DND-41 (cell line): ENCODE data around the gene SLC5A1.
"Not testable (repeated sequence)": the region's sequence is repeated elsewhere in the genome, so short reads cannot be mapped to it uniquely, and the experiment has no call there.

Experiments
- ATAC-seq: fragments of 200-7000 bp; cut with Tn5 transposase; 3 replicates; pipeline ENCODE4 v1.9.1; 2021; ENCODE audit warnings: low read depth; ENCODE audit not compliant: insufficient read depth
- DNase-seq: peaks from one replicate; pipeline ENCODE4 v3.0.0-alpha.2; 2020
- H2AFZ ChIP-seq: 2 replicates; pipeline ENCODE4 v1.6.0; 2012; ENCODE audit warnings: low read depth, low read length
- H3K27ac ChIP-seq: 2 replicates; pipeline ENCODE4 v1.5.1; 2012; ENCODE audit warnings: low read length, inconsistent platforms
- H3K27me3 ChIP-seq: fragments of 200-600 bp; sonication (generic); 2 replicates; pipeline ENCODE4 v1.6.0; 2012; ENCODE audit warnings: low read length, mild to moderate bottlenecking, inconsistent platforms; ENCODE audit not compliant: insufficient read depth, poor library complexity
- H3K36me3 ChIP-seq: 2 replicates; pipeline ENCODE4 v1.5.1; 2012; ENCODE audit warnings: low read length, inconsistent platforms; ENCODE audit not compliant: insufficient read depth
- H3K4me1 ChIP-seq: 2 replicates; pipeline ENCODE4 v1.5.1; 2012; ENCODE audit warnings: mild to moderate bottlenecking, low read length; ENCODE audit not compliant: insufficient read depth
- H3K4me2 ChIP-seq: 2 replicates; pipeline ENCODE4 v1.6.0; 2012; ENCODE audit warnings: mild to moderate bottlenecking, moderate library complexity, low read length, inconsistent platforms; ENCODE audit not compliant: insufficient read depth
- H3K4me3 ChIP-seq, 2 experiments: fragments of 200-600 bp in 1 of 2; shearing (Covaris generic) in 1 of 2; 2 replicates each; pipeline ENCODE4 v1.5.1; 2012 to 2016; ENCODE audit warnings: inconsistent platforms in 2 of 2, low read length in 2 of 2, mild to moderate bottlenecking in 2 of 2, low read depth in 1 of 2, moderate library complexity in 1 of 2
- H3K79me2 ChIP-seq: 2 replicates; pipeline ENCODE4 v1.6.0; 2012; ENCODE audit warnings: low read length, inconsistent platforms; ENCODE audit not compliant: insufficient read depth
- H3K9ac ChIP-seq: 2 replicates; pipeline ENCODE4 v1.6.0; 2012; ENCODE audit warnings: low read depth, mild to moderate bottlenecking, inconsistent platforms, low read length, moderate library complexity
- H3K9me3 ChIP-seq: 2 replicates; pipeline ENCODE4 v1.5.1; 2012; ENCODE audit warnings: low read length, moderate library complexity, mild to moderate bottlenecking, inconsistent platforms; ENCODE audit not compliant: insufficient read depth, severe bottlenecking
- H4K20me1 ChIP-seq: 2 replicates; pipeline ENCODE4 v1.6.0; 2012; ENCODE audit warnings: low read length; ENCODE audit not compliant: insufficient read depth
- CTCF ChIP-seq: IDR thresholded peaks from 2 replicates; pipeline ENCODE4 v1.5.1; 2012; ENCODE audit warnings: borderline replicate concordance, low read length, moderate library complexity, mild to moderate bottlenecking; ENCODE audit not compliant: poor library complexity, severe bottlenecking; ENCODE audit errors: extremely low read depth
- EZH2 ChIP-seq: IDR thresholded peaks from 3 replicates; pipeline ENCODE4 v1.6.1; 2012; ENCODE audit warnings: borderline replicate concordance, low read depth, mild to moderate bottlenecking, moderate library complexity, low read length, inconsistent platforms; ENCODE audit not compliant: severe bottlenecking

Gene SLC5A1

DNA sequence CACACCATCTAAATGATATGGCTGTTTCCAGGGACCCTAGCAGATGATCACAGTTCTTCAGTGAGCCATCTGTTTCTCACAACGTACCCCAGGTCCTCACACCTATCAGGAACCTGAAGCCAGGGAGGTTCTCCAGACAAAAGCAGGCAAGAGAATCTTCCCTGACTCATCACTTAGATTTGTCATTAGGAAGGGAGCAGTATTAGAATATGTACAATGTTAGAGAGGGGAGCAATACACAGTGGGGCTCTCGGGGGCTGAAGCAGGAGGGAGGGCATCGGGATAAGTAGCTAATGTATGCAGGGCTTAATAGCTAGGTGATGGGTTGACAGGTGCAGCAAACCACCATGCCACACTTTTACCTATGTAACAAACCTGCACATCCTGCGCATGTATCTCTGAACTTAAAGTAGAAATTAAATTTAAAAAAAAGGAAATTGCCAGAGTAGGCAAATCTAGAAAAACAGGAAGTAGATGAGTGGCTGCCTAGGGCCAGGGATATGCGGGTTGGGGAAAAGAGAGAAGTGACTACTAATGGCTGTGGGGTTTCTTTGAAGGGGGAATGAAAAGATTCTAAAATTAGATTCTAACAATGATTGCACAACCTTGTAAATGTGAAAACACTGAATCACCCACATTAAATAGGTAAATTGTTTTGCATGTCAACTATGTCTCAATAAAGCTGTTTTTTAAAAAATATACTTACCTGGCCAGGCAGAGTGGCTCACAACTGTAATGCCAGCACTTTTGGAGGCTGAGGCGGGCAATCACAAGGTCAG is 101.6 kb downstream of the SLC5A1 start:
- no peaks in the 10 kb centered on the region for H3K4me1 ChIP-seq
- no peak overlapping the region for H3K4me3 ChIP-seq
- H3K27me3 ChIP-seq, result no peaks in the 10 kb centered on the region
- no peak overlapping the region for H2AFZ ChIP-seq
- H3K4me2 ChIP-seq, result no peak overlapping the region
- no peaks in the 10 kb centered on the region for H4K20me1 ChIP-seq
- H3K79me2 ChIP-seq, result no peaks in the 10 kb centered on the region
- ATAC-seq, result no peak
- no peaks in the 10 kb centered on the region for H3K36me3 ChIP-seq
- no peaks in the 10 kb centered on the region for H3K9me3 ChIP-seq
- no peak for DNase-seq
- no peak overlapping the region for H3K27ac ChIP-seq
- TF ChIP-seq CTCF (no peak), EZH2 (no peak)
- H3K9ac ChIP-seq, result no peak overlapping the region

GRCh38 chr22:32147128-32147527 is 104.1 kb downstream of the SLC5A1 start:
- H3K36me3 ChIP-seq, DNase-seq, H3K9me3 ChIP-seq, H2AFZ ChIP-seq, H3K4me1 ChIP-seq, H3K79me2 ChIP-seq, H3K27me3 ChIP-seq, H3K4me2 ChIP-seq, H3K4me3 ChIP-seq, H4K20me1 ChIP-seq, ATAC-seq, H3K9ac ChIP-seq, H3K27ac ChIP-seq: not testable (repeated sequence)

GRCh38 chr22:32148372-32148771 is 105.3 kb downstream of the SLC5A1 start:
- not testable (repeated sequence) for H3K4me1 ChIP-seq, H3K9ac ChIP-seq, H3K79me2 ChIP-seq, H3K4me3 ChIP-seq, H3K36me3 ChIP-seq, ATAC-seq, H3K4me2 ChIP-seq, H3K27me3 ChIP-seq, H2AFZ ChIP-seq, H3K27ac ChIP-seq, H3K9me3 ChIP-seq, DNase-seq, H4K20me1 ChIP-seq

DNA sequence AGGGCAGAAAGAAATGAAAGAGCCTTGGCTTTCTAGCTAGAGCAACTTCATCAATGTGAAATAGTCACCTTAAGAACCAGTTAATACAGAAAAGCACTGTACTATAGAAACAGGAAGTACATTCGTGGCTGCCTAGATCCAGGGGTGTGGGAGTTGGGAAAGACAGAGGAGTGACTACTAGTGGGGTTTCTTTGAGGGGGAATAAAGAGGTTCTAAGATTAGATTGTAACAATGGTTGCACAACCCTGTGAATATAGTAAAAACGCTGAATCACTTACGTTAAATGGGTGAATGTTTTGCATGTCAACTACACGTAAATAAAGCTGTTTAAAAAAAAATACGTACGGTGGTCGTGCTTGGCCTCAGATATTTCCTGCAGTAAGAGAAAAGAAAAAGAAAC is 107.6 kb downstream of the SLC5A1 start:
- not testable (repeated sequence) for H4K20me1 ChIP-seq, H3K79me2 ChIP-seq, H3K4me2 ChIP-seq, ATAC-seq, H3K27me3 ChIP-seq, H3K4me3 ChIP-seq, H3K36me3 ChIP-seq, H3K4me1 ChIP-seq, H2AFZ ChIP-seq, H3K9me3 ChIP-seq, H3K27ac ChIP-seq, DNase-seq, H3K9ac ChIP-seq

- ATAC-seq, H3K4me3 ChIP-seq, DNase-seq, H3K27me3 ChIP-seq, H4K20me1 ChIP-seq, H3K4me2 ChIP-seq, H2AFZ ChIP-seq, H3K27ac ChIP-seq, H3K4me1 ChIP-seq, H3K36me3 ChIP-seq, H3K9me3 ChIP-seq, H3K9ac ChIP-seq, H3K79me2 ChIP-seq: not testable (repeated sequence)
Measured at GRCh38 chr22:32151641-32152040, 108.6 kb downstream of the SLC5A1 start.

GRCh38 chr22:32154727-32155126 is 111.7 kb downstream of the SLC5A1 start:
- ATAC-seq, H3K4me3 ChIP-seq, H3K9me3 ChIP-seq, H3K4me2 ChIP-seq, H3K4me1 ChIP-seq, H3K79me2 ChIP-seq, H4K20me1 ChIP-seq, H3K9ac ChIP-seq, H3K27ac ChIP-seq, H2AFZ ChIP-seq, H3K36me3 ChIP-seq, H3K27me3 ChIP-seq, DNase-seq: not testable (repeated sequence)

DNA sequence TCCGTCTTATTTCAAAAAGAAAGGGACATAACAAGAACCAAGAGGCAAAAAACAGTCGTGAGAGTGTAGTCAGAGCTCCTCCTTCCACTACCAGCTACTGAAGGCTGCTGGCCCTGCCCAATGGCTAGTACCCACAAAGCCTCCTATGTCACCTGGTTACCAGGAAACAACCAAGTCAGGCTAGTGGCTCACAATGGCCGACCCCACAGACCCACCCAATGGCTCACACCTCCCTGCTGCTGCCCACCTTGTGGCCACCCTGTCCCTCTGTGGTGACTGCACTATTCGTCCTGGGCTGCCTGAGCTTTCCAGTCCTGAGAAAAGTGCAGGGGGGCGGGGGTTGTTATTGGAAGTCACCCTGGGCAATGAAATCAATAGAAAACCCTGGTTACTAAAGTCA is 114.6 kb downstream of the SLC5A1 start:
- not testable (repeated sequence) for H3K4me2 ChIP-seq, H3K79me2 ChIP-seq, H3K27ac ChIP-seq, H3K36me3 ChIP-seq, H3K9me3 ChIP-seq, H3K9ac ChIP-seq, H4K20me1 ChIP-seq, H3K27me3 ChIP-seq, DNase-seq, H2AFZ ChIP-seq, ATAC-seq, H3K4me1 ChIP-seq, H3K4me3 ChIP-seq
